Choroid plexus epithelial cell (primary cell): ENCODE measurements around the gene PCTP.

ENCODE experiments used
- DNase-seq: peaks from one replicate; pipeline ENCODE4 v3.0.0-alpha.2; 2010; ENCODE audit warnings: low read depth
- H3K4me3 ChIP-seq: 2 replicates; pipeline ENCODE4 v1.5.1; 2011; ENCODE audit warnings: low read depth, mild to moderate bottlenecking, control low read depth, low read length, moderate library complexity
- TF ChIP-seq, protein P1 (sequence below): conservative IDR thresholded peaks from 2 replicates; pipeline ENCODE4 v1.5.1; 2011; ENCODE audit warnings: low read depth, mild to moderate bottlenecking, control low read depth, inconsistent platforms, low read length, moderate library complexity

PCTP gene

DNA sequence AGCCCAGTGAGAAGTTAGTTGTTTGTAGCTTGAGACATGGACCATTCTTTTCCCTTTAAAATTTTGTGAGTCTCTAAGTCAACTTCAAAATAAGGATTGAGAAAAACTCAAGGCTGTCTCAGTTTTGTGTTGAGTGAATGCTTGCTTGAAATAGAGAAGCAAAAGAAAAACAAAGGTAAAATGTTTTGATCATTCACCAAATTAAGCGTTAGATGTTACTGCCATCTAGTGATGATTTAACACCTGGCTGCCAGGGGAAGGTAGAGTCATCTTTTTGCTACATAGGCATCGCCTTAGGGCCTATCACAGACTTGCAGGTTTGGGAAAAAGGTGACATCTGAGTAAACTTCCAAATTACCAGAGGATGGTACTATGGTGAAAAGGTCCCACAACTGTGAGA lies 74.4 kb downstream of the PCTP start:
- TF ChIP-seq, protein P1, sequence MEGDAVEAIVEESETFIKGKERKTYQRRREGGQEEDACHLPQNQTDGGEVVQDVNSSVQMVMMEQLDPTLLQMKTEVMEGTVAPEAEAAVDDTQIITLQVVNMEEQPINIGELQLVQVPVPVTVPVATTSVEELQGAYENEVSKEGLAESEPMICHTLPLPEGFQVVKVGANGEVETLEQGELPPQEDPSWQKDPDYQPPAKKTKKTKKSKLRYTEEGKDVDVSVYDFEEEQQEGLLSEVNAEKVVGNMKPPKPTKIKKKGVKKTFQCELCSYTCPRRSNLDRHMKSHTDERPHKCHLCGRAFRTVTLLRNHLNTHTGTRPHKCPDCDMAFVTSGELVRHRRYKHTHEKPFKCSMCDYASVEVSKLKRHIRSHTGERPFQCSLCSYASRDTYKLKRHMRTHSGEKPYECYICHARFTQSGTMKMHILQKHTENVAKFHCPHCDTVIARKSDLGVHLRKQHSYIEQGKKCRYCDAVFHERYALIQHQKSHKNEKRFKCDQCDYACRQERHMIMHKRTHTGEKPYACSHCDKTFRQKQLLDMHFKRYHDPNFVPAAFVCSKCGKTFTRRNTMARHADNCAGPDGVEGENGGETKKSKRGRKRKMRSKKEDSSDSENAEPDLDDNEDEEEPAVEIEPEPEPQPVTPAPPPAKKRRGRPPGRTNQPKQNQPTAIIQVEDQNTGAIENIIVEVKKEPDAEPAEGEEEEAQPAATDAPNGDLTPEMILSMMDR = peak; percentile 29

More for the DNA sequence above, 74.4 kb downstream of the PCTP start:
- peak; percentile 8 for DNase-seq
- H3K4me3 ChIP-seq = no peak overlapping the region
